ENCODE data around the gene NR2F1-AS1.

Gene NR2F1-AS1

DNA sequence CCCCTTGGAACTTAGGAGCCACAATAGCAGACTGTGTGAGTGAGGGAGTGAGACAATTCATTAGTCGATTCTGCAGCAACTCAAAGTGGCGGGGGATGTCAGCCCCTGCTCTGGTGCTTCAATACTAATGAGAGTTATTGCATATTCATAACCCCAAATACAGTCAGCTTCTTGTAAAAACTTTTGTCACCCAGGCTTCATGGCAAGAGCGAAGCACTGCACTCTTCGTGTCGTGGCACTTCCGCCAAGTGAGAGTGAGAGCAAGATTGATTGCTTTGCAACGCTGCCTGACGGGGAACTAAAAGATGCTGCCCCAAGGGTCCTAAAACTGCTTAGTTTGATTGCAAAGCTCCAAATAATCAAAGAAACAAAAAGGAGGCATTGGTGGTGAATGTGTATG, 150.9 kb downstream of the NR2F1-AS1 start:
- DNase-seq (ENCODE audit: low read depth in 1 of 2, low spot score in 1 of 2): no peak

DNA sequence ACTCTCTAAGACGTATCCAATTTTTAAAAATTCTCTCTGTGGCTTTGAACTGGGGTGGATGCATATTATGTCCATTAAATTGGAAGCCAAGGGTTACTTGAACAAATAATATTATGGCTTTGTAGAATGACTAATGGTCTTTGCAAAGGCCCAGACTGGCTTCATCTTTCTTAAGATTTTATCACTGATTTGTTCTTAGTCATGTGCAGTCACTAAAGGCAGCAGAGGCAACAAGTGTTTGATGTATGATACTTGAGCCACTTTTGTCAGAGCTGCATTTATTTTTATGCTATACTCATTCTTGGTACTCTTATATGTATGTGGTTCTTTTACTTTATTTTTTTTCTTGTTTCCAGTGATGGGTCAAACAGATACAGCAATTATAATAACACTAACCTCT, 152.2 kb downstream of the NR2F1-AS1 start:
- DNase-seq (ENCODE audit: low read depth in 1 of 2, low spot score in 1 of 2): no peak

- DNase-seq (ENCODE audit: low read depth in 1 of 2, low spot score in 1 of 2): no peak
Observed at GRCh38 chr5:93427316-93427715, 153.7 kb downstream of the NR2F1-AS1 start.

DNA sequence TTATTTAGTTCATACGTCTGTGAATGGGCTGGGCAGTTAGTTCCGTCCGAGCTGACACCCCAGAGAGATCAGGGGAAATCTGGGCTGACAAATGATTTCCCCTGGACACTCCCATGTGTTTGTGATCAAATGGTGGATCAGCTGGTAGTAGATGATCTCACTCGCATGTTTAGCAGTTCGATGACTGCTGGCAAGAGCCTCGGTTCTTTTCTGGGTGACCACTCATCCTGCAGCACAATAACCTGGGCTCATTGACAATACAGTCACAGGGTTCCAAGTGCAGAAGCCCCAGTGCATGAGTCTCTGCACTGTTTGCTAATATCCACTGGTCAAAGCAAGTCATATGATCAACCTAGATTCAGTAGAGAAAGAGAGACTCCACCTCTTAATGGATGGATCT, 155.9 kb downstream of the NR2F1-AS1 start:
- DNase-seq (ENCODE audit: low read depth in 1 of 2, low spot score in 1 of 2): no peak

DNA sequence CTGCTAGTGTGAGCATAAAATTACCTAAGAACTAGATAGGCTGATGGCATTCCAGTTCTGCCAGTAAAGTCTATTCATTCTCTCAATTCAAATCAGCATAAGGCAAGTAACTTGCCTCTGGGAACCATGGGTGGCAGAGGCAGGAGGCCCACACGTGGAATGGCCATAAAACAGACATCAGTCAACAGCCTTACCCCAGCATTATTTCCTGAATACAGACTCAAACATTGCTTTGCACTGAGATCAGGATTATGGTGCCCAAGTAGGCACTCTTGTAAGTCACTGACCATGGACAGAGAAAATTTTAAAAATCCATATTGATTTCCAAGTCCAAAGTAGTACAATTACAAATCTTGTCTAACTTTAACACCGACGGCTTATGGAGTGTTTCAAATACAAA, 157.7 kb downstream of the NR2F1-AS1 start:
- no peak for DNase-seq (ENCODE audit: low read depth in 1 of 2, low spot score in 1 of 2)

DNA sequence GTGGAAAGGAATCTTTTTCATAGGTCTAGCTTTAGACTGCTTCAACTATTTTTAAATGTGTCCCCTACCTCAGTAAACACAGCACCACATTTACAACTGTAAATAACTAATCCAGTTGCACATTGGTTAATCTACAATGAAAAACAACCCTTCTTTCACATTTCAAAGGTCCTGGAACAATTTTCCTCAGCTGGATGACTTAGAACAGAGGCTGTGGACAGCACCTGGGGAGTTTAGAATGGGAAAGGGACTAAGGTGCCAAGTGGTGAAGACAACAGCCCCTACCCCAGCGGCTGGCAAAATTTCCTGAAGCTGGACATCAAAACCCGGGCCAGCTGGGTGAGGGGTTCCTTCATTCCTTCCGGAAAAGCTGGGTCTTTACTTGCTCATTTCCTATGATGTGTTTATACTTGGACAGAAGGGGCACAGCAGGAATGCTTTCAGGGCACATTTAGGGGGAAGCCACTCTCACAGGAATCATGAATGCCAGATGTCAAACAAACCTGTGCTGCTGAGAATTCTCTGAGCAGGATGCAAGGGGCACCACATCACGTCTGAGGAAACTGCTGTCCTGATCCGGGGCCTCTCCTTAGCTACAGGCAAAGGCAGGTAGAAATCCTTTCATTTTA, 158.3 kb downstream of the NR2F1-AS1 start:
- no peak for DNase-seq (ENCODE audit: low read depth in 1 of 2, low spot score in 1 of 2)

GRCh38 chr5:93421987-93422401, 159.0 kb downstream of the NR2F1-AS1 start:
- no peak for DNase-seq (ENCODE audit: low read depth in 1 of 2, low spot score in 1 of 2)

GRCh38 chr5:93421468-93421867, 159.6 kb downstream of the NR2F1-AS1 start:
- no peak for DNase-seq (ENCODE audit: low read depth in 1 of 2, low spot score in 1 of 2)

GRCh38 chr5:93417490-93417889, 163.5 kb downstream of the NR2F1-AS1 start:
- no peak for DNase-seq (ENCODE audit: low read depth in 1 of 2, low spot score in 1 of 2)

DNA sequence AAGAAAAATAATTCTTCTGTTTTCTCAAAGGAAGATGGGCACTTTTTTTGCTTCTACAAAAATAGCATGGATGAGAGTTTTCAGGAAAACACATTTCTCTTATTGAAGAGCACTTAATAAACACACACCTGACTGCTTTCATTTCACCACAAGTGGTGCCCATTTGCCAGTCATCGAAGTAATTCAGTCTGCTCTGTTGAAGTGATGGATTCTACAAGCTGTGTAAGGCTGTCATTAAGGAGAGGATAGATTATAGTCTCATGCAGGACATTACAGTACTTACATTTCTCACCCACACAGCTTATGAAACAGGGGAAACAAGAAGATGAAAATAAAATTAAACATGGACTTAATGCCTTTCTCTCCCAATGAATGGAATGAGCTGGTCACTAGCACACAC, 165.2 kb downstream of the NR2F1-AS1 start:
- DNase-seq (ENCODE audit: low read depth in 1 of 2, low spot score in 1 of 2): no peak

DNA sequence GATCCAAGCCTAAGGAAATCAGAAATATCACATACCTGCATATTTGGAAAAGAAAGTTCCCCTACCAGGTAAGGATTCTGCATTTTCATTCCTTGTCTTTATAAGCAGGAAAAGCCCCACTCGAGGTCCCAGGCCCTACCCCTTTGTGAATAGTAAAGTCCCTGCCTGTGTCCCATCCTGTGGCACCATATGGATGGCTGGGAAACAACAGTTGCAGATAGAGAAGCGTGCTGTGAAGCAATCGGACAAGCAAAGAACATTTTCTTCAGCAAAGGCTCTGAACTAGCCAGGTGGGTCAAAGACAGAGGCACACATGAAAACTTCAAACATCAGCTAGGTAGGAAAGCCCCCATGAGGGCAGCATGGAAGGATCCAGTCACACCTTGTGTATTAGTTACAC, 169.3 kb downstream of the NR2F1-AS1 start:
- DNase-seq (ENCODE audit: low read depth in 1 of 2, low spot score in 1 of 2): no peak

GRCh38 chr5:93409691-93410090, 171.3 kb downstream of the NR2F1-AS1 start:
- DNase-seq (ENCODE audit: low read depth in 1 of 2, low spot score in 1 of 2): no peak

DNA sequence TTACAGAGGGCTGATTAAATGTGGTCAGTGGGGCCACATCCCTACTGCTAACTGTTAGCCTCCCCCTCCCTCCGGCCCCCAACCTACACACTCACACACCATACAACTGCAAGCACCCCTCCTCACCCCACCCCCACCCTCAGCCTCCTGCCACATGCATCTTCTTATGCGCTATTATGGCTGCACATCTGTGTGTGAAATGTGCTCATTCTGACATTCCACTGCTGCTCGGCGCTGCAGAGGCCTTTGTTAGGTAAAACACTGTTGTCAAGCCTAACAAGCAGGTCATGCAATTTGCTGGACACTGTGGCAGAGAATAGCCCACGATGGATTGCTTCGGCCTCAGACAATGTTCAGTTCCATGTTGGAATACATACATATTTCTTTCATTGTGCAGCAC, 173.6 kb downstream of the NR2F1-AS1 start:
- DNase-seq (ENCODE audit: low read depth in 1 of 2, low spot score in 1 of 2): no peak

DNA sequence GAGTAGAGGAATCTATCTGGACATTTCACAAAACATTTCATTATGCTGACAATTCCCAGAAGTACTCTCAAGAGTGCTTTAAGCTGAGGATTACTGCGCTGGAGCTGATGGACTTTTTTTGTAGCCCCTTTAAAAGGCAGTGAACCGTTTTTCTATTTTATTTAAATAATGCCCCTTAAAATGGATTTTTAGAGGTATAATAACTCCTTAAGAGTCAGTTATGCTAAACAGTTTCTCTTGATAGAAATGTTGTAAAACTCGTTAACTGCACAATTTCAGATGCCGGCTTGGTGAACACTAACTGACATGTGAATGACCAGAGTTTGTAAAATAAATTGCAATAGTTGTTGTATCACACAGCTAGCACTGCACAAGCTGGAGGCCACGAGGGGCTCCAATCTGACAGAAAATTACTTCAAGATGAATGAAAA, 174.0 kb downstream of the NR2F1-AS1 start:
- DNase-seq (ENCODE audit: low read depth in 1 of 2, low spot score in 1 of 2): no peak

GRCh38 chr5:93404246-93404645, 176.8 kb downstream of the NR2F1-AS1 start:
- no peak for DNase-seq (ENCODE audit: low read depth in 1 of 2, low spot score in 1 of 2)

DNA sequence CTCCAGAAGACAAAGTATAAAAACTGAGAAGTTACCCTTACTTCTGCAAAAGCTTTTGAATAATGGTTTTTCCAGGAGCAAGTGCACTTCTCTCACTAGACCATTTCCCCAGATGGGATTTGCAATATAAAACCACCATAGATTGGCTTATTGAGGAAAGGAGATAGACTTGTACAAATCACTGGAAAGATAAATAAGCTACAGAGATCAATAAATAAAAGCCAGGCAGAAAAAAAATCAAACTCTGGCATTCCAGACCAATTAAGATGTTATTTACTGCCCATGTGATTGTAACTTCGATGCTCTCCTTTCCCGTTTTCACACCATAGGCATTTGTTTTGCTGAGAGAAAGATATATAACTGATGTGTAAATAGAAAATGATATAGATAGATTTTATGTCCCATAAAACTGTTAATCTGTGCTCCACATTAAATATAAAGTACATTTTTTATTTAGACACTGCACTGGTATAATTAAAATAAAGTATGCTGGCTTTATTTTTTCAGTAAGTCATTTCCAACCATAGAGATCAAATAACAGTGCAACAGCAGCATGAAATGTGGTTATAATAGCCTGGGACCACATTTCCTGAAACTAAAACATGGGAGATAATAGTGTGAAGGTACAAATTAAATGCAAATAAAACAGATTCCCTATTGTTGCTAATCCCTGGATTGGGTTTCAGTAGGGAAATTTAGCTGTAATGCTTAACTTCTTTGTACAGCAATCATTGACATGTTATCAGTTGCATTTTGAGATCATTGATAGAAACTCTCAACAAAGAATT, 177.7 kb downstream of the NR2F1-AS1 start:
- DNase-seq (ENCODE audit: low read depth in 1 of 2, low spot score in 1 of 2): no peak

- DNase-seq (ENCODE audit: low read depth in 1 of 2, low spot score in 1 of 2): no peak
Observed at GRCh38 chr5:93402451-93402850, 178.6 kb downstream of the NR2F1-AS1 start.

GRCh38 chr5:93401634-93402213, 179.3 kb downstream of the NR2F1-AS1 start:
- no peak for DNase-seq (ENCODE audit: low read depth in 1 of 2, low spot score in 1 of 2)

DNA sequence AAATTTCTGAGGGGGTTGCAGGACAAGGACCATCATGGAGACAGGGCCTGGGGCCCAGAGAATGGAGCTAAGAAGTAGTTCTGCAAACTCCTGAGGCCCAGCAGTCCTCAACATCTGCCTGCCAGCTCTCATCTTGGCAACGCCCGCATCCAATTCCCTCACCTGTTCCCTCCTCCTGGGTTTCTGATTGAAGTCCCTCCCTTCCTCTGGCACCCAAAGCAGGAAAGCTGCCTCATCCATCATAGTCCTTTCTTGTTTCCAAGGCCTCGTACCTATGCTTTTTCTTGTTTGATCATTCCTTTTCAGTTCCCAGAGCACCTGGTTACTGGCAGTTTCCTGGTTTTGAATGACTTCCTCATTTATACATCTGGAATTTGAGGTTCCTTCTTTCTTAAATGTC, 181.3 kb downstream of the NR2F1-AS1 start:
- no peak for DNase-seq (ENCODE audit: low read depth in 1 of 2, low spot score in 1 of 2)

DNA sequence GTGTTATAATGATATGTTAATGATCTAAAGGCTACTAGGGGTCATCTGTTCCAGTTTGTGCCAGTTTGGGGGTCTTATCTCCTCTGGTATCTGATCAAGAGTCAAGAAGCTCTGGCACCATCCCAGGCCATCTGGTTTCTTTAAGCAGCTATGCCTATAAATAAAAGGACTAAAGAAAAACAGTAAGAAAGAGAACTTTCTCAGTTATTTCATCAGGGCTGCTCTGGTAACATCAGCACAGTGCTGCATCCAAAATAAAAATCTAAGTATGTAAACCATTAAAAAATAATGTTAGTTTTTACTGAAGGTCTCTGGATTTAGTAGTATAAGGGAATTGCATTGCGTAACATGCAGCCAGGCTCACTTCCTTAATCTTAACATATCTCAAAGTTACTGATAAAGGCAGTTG, 185.0 kb downstream of the NR2F1-AS1 start:
- DNase-seq (ENCODE audit: low read depth in 1 of 2, low spot score in 1 of 2): no peak

DNA sequence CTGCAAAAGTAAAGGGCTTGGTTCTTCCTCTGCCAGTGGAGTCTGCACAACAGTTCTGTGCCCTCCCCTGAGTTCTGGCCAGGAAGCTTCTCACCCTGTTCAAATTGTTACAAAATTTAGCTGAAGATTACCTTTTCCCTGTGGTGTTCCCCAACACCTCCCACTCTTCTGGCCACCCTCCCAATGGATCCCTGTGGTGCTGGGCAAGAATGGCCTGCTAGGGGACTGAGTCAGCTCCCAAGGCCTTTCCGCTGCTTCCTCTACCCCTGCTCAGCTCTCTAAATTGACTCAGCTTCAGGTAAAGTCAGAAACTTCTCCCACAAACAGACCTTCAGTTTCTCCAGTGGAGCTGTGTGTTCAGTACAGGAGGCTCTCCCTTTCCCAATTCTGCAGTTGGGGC, 186.0 kb downstream of the NR2F1-AS1 start:
- DNase-seq (ENCODE audit: low read depth in 1 of 2, low spot score in 1 of 2): no peak

GRCh38 chr5:93394301-93394700, 186.7 kb downstream of the NR2F1-AS1 start:
- DNase-seq (ENCODE audit: low read depth in 1 of 2, low spot score in 1 of 2): no peak
